ENCODE results near the gene UNC13B. TPM values are rescaled to one million over a fixed set of nuclear protein-coding genes. Genes with fewer than 3 reads are reported as not detected.

The UNC13B gene
- total and polyA plus RNA-seq, 9 of the 15 experiments (the other 6 are each of a cell fraction or from before 2014, with no cell fraction given), result 2.4 to 11.5 (median 8.6) TPM

DNA sequence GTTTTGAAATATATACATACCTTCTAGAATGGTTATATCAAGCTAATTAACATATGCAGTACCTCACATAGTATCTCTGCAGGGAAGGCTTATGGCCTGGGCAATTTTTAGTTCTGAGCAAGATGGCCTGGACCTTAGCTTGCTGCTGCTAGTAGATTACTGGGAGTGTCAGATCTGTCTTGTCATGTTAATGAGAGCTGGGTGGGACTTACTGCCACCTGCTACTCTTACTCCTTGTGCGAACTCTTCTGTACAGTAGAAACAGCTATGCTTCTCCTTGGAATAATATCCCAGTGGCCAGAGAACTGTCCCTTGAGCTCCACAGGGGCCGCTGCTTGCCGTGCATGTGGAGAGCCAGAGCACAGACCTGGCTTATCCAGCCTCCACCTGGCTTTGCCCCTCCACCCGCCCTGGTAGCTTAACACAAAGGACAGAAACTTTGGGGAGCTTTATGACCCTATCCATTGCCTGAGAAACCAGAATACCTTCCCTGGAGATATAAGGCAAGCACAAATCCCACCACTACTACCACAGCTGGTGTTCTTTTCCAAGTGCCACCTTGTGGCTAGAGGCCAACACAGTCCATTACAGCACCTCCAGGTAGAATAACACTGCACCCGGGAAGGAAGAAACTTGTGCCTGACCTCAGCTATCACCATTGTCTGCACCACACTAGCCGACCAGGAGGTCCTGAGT is 253.7 kb downstream of the UNC13B start:
- TF ChIP-seq, protein P1, sequence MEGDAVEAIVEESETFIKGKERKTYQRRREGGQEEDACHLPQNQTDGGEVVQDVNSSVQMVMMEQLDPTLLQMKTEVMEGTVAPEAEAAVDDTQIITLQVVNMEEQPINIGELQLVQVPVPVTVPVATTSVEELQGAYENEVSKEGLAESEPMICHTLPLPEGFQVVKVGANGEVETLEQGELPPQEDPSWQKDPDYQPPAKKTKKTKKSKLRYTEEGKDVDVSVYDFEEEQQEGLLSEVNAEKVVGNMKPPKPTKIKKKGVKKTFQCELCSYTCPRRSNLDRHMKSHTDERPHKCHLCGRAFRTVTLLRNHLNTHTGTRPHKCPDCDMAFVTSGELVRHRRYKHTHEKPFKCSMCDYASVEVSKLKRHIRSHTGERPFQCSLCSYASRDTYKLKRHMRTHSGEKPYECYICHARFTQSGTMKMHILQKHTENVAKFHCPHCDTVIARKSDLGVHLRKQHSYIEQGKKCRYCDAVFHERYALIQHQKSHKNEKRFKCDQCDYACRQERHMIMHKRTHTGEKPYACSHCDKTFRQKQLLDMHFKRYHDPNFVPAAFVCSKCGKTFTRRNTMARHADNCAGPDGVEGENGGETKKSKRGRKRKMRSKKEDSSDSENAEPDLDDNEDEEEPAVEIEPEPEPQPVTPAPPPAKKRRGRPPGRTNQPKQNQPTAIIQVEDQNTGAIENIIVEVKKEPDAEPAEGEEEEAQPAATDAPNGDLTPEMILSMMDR (IDR thresholded peaks at IDR 0.05 in 2 of 3, conservative IDR thresholded peaks at IDR 0.05 in 1 of 3; ENCODE audit: insufficient read depth in 2 of 3, low read depth in 1 of 3, low read length in 3 of 3), result peak in 2 of 3 experiments; percentile 25 to 35; a peak in 2 of 6 replicates
- TF ChIP-seq RAD21 (CRISPR knock-in tag; conservative IDR thresholded peaks at IDR 0.05 in 1 of 2, IDR thresholded peaks at IDR 0.05 in 1 of 2), result 0 out of 4 replicates have a peak, but pooled peaks of 1 of the 2 experiments have one; percentile 8
- no peak for TF ChIP-seq SMC3 (conservative IDR thresholded peaks at IDR 0.05; ENCODE audit: insufficient read depth, low read depth, low read length)
- TF ChIP-seq, protein P2, sequence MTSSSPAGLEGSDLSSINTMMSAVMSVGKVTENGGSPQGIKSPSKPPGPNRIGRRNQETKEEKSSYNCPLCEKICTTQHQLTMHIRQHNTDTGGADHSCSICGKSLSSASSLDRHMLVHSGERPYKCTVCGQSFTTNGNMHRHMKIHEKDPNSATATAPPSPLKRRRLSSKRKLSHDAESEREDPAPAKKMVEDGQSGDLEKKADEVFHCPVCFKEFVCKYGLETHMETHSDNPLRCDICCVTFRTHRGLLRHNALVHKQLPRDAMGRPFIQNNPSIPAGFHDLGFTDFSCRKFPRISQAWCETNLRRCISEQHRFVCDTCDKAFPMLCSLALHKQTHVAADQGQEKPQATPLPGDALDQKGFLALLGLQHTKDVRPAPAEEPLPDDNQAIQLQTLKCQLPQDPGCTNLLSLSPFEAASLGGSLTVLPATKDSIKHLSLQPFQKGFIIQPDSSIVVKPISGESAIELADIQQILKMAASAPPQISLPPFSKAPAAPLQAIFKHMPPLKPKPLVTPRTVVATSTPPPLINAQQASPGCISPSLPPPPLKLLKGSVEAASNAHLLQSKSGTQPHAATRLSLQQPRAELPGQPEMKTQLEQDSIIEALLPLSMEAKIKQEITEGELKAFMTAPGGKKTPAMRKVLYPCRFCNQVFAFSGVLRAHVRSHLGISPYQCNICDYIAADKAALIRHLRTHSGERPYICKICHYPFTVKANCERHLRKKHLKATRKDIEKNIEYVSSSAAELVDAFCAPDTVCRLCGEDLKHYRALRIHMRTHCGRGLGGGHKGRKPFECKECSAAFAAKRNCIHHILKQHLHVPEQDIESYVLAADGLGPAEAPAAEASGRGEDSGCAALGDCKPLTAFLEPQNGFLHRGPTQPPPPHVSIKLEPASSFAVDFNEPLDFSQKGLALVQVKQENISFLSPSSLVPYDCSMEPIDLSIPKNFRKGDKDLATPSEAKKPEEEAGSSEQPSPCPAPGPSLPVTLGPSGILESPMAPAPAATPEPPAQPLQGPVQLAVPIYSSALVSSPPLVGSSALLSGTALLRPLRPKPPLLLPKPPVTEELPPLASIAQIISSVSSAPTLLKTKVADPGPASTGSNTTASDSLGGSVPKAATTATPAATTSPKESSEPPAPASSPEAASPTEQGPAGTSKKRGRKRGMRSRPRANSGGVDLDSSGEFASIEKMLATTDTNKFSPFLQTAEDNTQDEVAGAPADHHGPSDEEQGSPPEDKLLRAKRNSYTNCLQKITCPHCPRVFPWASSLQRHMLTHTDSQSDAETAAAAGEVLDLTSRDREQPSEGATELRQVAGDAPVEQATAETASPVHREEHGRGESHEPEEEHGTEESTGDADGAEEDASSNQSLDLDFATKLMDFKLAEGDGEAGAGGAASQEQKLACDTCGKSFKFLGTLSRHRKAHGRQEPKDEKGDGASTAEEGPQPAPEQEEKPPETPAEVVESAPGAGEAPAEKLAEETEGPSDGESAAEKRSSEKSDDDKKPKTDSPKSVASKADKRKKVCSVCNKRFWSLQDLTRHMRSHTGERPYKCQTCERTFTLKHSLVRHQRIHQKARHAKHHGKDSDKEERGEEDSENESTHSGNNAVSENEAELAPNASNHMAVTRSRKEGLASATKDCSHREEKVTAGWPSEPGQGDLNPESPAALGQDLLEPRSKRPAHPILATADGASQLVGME (CRISPR knock-in tag; IDR thresholded peaks at IDR 0.05), result no peak
- Histone ChIP-seq H3K4me1 (replicated peaks in 1 of 2; ENCODE audit: control insufficient read depth in 2 of 2, insufficient read depth in 2 of 2, low read length in 2 of 2) (no peaks in the 10 kb centered on the region), H3K9me3 (replicated peaks; ENCODE audit: control insufficient read depth, insufficient read depth, low read depth, low read length) (no peaks in the 10 kb centered on the region), H3K36me3 (ENCODE audit: control insufficient read depth, insufficient read depth, low read length) (no peaks in the 10 kb centered on the region), H3K79me2 (ENCODE audit: control insufficient read depth, insufficient read depth, low read length) (no peaks in the 10 kb centered on the region), H3K4me3 (no peak overlapping the region), H2AFZ (ENCODE audit: low read depth, low read length) (no peak overlapping the region), H3K27ac (ENCODE audit: extremely low read depth, low read depth, low read length) (no peak overlapping the region), H4K20me1 (replicated peaks; ENCODE audit: control insufficient read depth, insufficient read depth, low read length) (no peaks in the 10 kb centered on the region), H3K27me3 (ENCODE audit: control insufficient read depth in 2 of 2, insufficient read depth in 2 of 2, low read length in 2 of 2) (no peaks in the 10 kb centered on the region), H3K9ac (ENCODE audit: insufficient read depth in 1 of 2, low read depth in 2 of 2, low read length in 2 of 2) (no peak overlapping the region), H3K9me1 (ENCODE audit: control insufficient read depth, insufficient read depth, low read length) (no peaks in the 10 kb centered on the region), H3K4me2 (ENCODE audit: insufficient read depth, low read length) (no peak overlapping the region)
- ChIA-PET CTCF (ENCODE audit: low intra/inter-chr PET ratio) (no interaction called here), POLR2A (no interaction called here)
- BruUV-seq (replicated peaks), result no TSS peak
- peak in 1 of 4 experiments; percentile 11 for DNase-seq (ENCODE audit: extremely low read depth in 1 of 4, low spot score in 3 of 4)
- no peak for FAIRE-seq
- in situ Hi-C loops (cut with MboI) (no loop called here), intact Hi-C loops (cut with micrococcal nuclease) (no loop called here)
- whole genome bisulfite sequencing (ENCODE audit: insufficient coverage, low coverage, missing lambda C conversion rate), result 9% methylated on average over 6 of the region's 6 CpGs
- ATAC-seq, result peak; percentile 56; the same call in 2 of the 3 replicates
